SK-N-SH treated with all-trans-retinoic acid at 6 μM for 48 hours (cell line): ENCODE results near the gene CLN5.

ENCODE experiments used
- ATAC-seq: fragments of 200-7000 bp; cut with Tn5 transposase; 3 replicates; pipeline ENCODE4 v1.9.1; 2020; ENCODE audit warnings: mild to moderate bottlenecking, moderate library complexity
- BACH2 ChIP-seq: fragments of 250-450 bp; sonication (Bioruptor Pico); IDR thresholded peaks from 2 replicates; pipeline ENCODE4 v1.9.0; 2021; ENCODE audit warnings: mild to moderate bottlenecking, borderline replicate concordance
- CSDC2 ChIP-seq: fragments of 250-450 bp; sonication (Bioruptor Pico); IDR thresholded peaks from 2 replicates; pipeline ENCODE4 v1.5.0; 2020; ENCODE audit warnings: mild to moderate bottlenecking, moderate library complexity
- ESRRG ChIP-seq: fragments of 250-450 bp; sonication (Bioruptor Pico); IDR thresholded peaks from 2 replicates; pipeline ENCODE4 v1.6.1; 2021; ENCODE audit warnings: mild to moderate bottlenecking
- GLIS3 ChIP-seq: fragments of 250-450 bp; sonication (Bioruptor Pico); IDR thresholded peaks from 2 replicates; pipeline ENCODE4 v1.5.0; 2020; ENCODE audit warnings: mild to moderate bottlenecking, moderate library complexity
- ISL1 ChIP-seq: fragments of 250-450 bp; sonication (Bioruptor Pico); IDR thresholded peaks from 2 replicates; pipeline ENCODE4 v2.1.2; 2022; ENCODE audit warnings: mild to moderate bottlenecking, moderate library complexity
- OSR1 ChIP-seq: fragments of 250-450 bp; sonication (Bioruptor Pico); IDR thresholded peaks from 2 replicates; pipeline ENCODE4 v1.8.0; 2022; ENCODE audit warnings: moderate library complexity, mild to moderate bottlenecking, inconsistent platforms
- PATZ1 ChIP-seq: fragments of 250-450 bp; sonication (Bioruptor Pico); IDR thresholded peaks from 2 replicates; pipeline ENCODE4 v1.8.0; 2020; ENCODE audit warnings: mild to moderate bottlenecking, moderate library complexity, borderline replicate concordance
- PPARA ChIP-seq: fragments of 250-450 bp; sonication (Bioruptor Pico); IDR thresholded peaks from 2 replicates; pipeline ENCODE4 v1.5.0; 2020; ENCODE audit warnings: mild to moderate bottlenecking, borderline replicate concordance
- RARB ChIP-seq: fragments of 250-450 bp; sonication (Bioruptor Pico); IDR thresholded peaks from 2 replicates; pipeline ENCODE4 v1.8.0; 2021; ENCODE audit warnings: mild to moderate bottlenecking, moderate library complexity
- SNAI2 ChIP-seq: fragments of 250-450 bp; sonication (Bioruptor Pico); IDR thresholded peaks from 2 replicates; pipeline ENCODE4 v1.5.0; 2020; ENCODE audit warnings: mild to moderate bottlenecking, moderate library complexity
- TCF4 ChIP-seq: fragments of 250-450 bp; sonication (Bioruptor Pico); IDR thresholded peaks from 2 replicates; pipeline ENCODE4 v1.8.0; 2021; ENCODE audit warnings: mild to moderate bottlenecking, moderate library complexity, borderline replicate concordance
- TOX ChIP-seq: fragments of 250-450 bp; sonication (Bioruptor Pico); IDR thresholded peaks from 2 replicates; pipeline ENCODE4 v1.8.0; 2021; ENCODE audit warnings: mild to moderate bottlenecking, moderate library complexity, borderline replicate concordance
- TSHZ2 ChIP-seq: fragments of 250-450 bp; sonication (Bioruptor Pico); IDR thresholded peaks from 2 replicates; pipeline ENCODE4 v1.5.0; 2020; ENCODE audit warnings: mild to moderate bottlenecking, moderate library complexity
- ZC3H10 ChIP-seq: fragments of 250-450 bp; sonication (Bioruptor Pico); IDR thresholded peaks from 2 replicates; pipeline ENCODE4 v1.5.1; 2021; ENCODE audit warnings: mild to moderate bottlenecking, moderate library complexity
- ZFP3 ChIP-seq: fragments of 250-450 bp; sonication (Bioruptor Pico); IDR thresholded peaks from 2 replicates; pipeline ENCODE4 v1.5.0; 2020; ENCODE audit warnings: mild to moderate bottlenecking, moderate library complexity
- ZFP30 ChIP-seq: fragments of 450-650 bp; formaldehyde crosslinking; IDR thresholded peaks from 2 replicates; pipeline ENCODE4 v1.5.0; 2022; ENCODE audit warnings: mild to moderate bottlenecking, moderate library complexity
- ZNF565 ChIP-seq: fragments of 450-650 bp; formaldehyde crosslinking; conservative IDR thresholded peaks from 2 replicates; pipeline ENCODE4 v1.5.0; 2020; ENCODE audit warnings: low read depth, mild to moderate bottlenecking, moderate library complexity
- ZNF70 ChIP-seq: fragments of 450-650 bp; formaldehyde crosslinking; IDR thresholded peaks from 2 replicates; pipeline ENCODE4 v1.5.0; 2020; ENCODE audit warnings: mild to moderate bottlenecking, moderate library complexity
- ZNF8 ChIP-seq: fragments of 450-650 bp; formaldehyde crosslinking; IDR thresholded peaks from 2 replicates; pipeline ENCODE4 v1.5.0; 2020; ENCODE audit warnings: mild to moderate bottlenecking, moderate library complexity
- TF ChIP-seq, protein P1 (sequence below): fragments of 250-450 bp; sonication (Bioruptor Pico); IDR thresholded peaks from 2 replicates; pipeline ENCODE4 v1.5.1; 2021; ENCODE audit warnings: mild to moderate bottlenecking, moderate library complexity
- TF ChIP-seq, protein P2 (sequence below): fragments of 250-450 bp; sonication (Bioruptor Pico); IDR thresholded peaks from 2 replicates; pipeline ENCODE4 v1.8.0; 2021; ENCODE audit warnings: low read depth, mild to moderate bottlenecking, moderate library complexity, borderline replicate concordance
- TF ChIP-seq, protein P3 (sequence below): fragments of 250-450 bp; sonication (Bioruptor Pico); IDR thresholded peaks from 2 replicates; pipeline ENCODE4 v1.5.1; 2020; ENCODE audit warnings: low read depth, mild to moderate bottlenecking, moderate library complexity

CLN5 gene

GRCh38 chr13:77036279-77036678 is 44.4 kb downstream of the CLN5 start:
- TF ChIP-seq, protein P1, sequence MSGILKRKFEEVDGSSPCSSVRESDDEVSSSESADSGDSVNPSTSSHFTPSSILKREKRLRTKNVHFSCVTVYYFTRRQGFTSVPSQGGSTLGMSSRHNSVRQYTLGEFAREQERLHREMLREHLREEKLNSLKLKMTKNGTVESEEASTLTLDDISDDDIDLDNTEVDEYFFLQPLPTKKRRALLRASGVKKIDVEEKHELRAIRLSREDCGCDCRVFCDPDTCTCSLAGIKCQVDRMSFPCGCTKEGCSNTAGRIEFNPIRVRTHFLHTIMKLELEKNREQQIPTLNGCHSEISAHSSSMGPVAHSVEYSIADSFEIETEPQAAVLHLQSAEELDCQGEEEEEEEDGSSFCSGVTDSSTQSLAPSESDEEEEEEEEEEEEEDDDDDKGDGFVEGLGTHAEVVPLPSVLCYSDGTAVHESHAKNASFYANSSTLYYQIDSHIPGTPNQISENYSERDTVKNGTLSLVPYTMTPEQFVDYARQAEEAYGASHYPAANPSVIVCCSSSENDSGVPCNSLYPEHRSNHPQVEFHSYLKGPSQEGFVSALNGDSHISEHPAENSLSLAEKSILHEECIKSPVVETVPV (CRISPR knock-in tag): no peak
- TF ChIP-seq PPARA (no peak), SNAI2 (no peak), ZNF70 (no peak), TOX (no peak), GLIS3 (CRISPR knock-in tag) (no peak), PATZ1 (no peak), ZNF8 (no peak), ZNF565 (no peak), BACH2 (no peak), ZFP3 (CRISPR knock-in tag) (no peak), OSR1 (no peak), TCF4 (no peak), ISL1 (CRISPR knock-in tag) (no peak), ZC3H10 (CRISPR knock-in tag) (no peak), TSHZ2 (CRISPR knock-in tag) (no peak), ESRRG (CRISPR knock-in tag) (no peak), CSDC2 (CRISPR knock-in tag) (no peak)
- TF ChIP-seq, protein P2, sequence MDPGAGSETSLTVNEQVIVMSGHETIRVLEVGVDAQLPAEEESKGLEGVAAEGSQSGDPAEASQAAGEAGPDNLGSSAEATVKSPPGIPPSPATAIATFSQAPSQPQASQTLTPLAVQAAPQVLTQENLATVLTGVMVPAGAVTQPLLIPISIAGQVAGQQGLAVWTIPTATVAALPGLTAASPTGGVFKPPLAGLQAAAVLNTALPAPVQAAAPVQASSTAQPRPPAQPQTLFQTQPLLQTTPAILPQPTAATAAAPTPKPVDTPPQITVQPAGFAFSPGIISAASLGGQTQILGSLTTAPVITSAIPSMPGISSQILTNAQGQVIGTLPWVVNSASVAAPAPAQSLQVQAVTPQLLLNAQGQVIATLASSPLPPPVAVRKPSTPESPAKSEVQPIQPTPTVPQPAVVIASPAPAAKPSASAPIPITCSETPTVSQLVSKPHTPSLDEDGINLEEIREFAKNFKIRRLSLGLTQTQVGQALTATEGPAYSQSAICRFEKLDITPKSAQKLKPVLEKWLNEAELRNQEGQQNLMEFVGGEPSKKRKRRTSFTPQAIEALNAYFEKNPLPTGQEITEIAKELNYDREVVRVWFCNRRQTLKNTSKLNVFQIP (CRISPR knock-in tag): no peak
- TF ChIP-seq, all 23 proteins: peak for 0
- ATAC-seq: no peak

- no peak for TF ChIP-seq ZNF565
- TF ChIP-seq TSHZ2 (CRISPR knock-in tag): no peak
- no peak for TF ChIP-seq ZFP30
- no peak for TF ChIP-seq ZC3H10 (CRISPR knock-in tag)
- TF ChIP-seq ZNF70: no peak
- no peak for TF ChIP-seq OSR1
- TF ChIP-seq TCF4: no peak
- TF ChIP-seq BACH2: no peak
- TF ChIP-seq CSDC2 (CRISPR knock-in tag): no peak
- no peak for TF ChIP-seq ISL1 (CRISPR knock-in tag)
- TF ChIP-seq TOX: no peak
- no peak for ATAC-seq
Observed at GRCh38 chr13:77038907-77039480, 47.1 kb downstream of the CLN5 start.

DNA sequence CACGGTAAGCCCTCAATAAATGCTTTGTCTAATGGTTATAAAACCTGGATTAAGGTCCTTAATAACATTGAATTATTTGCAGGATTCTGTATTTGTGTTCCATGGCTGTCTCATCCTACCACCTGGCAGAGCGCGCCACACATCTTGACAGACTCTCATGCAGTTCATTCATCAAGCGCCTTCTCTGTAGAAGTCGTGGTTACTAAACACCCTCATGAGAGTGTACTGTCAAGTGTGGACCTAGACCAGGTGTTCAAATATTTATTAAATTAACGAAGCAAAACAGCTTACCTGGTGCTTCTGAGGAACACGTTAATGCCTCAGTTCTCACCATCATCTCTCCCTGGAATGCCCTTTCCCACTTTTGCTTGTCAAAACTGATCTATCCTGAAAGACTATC is 48.2 kb downstream of the CLN5 start:
- ATAC-seq: no peak
- TF ChIP-seq, protein P2 (CRISPR knock-in tag): no peak
- TF ChIP-seq ESRRG (CRISPR knock-in tag) (no peak), ZFP30 (no peak), ZNF70 (no peak), OSR1 (no peak), BACH2 (no peak), TOX (no peak), PATZ1 (no peak), PPARA (no peak), RARB (CRISPR knock-in tag) (no peak), ZNF8 (no peak), ZNF565 (no peak), CSDC2 (CRISPR knock-in tag) (no peak)
- TF ChIP-seq, protein P3, sequence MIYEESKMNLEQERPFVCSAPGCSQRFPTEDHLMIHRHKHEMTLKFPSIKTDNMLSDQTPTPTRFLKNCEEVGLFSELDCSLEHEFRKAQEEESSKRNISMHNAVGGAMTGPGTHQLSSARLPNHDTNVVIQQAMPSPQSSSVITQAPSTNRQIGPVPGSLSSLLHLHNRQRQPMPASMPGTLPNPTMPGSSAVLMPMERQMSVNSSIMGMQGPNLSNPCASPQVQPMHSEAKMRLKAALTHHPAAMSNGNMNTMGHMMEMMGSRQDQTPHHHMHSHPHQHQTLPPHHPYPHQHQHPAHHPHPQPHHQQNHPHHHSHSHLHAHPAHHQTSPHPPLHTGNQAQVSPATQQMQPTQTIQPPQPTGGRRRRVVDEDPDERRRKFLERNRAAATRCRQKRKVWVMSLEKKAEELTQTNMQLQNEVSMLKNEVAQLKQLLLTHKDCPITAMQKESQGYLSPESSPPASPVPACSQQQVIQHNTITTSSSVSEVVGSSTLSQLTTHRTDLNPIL (CRISPR knock-in tag): no peak
